ENCODE results near the gene POLRMT. TPM values are rescaled to one million over a fixed set of nuclear protein-coding genes. Genes with fewer than 3 reads are reported as not detected.

The POLRMT gene
- total and polyA plus RNA-seq, 2 experiments from 2014 or later = 38.7 to 60.7 TPM

DNA sequence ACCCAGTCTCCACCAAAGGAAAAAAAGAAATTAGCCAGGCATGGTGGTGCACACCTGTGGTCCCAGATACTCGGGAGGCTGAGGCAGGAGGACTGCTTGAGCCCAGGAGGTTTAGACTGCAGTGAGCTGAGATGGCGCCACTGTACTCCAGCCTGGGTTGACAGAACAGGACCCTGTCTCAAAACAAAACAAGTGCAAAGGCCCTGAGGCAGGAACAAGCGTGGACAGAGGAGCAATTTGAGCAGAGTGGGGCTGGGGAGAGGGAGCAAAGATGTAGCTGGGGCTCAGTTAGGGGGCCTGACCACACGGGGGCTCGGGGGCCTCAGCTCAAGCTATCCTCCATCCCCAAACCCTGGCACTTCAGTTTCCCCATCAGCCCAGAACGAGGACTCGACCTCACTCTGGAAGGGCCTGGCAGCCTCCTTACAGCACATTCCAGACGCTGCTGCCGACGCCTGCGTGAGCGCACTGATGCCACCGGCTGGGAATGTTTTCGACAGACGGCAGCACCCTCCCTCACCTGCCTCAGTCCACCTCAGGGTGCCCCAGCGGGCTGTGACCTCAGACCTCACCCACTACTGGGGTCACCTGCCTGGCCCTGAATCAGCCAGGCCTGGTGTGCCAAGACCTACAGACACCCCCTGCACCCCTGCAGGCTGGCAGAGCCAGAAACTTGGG, 1.8 kb upstream of the POLRMT start:
- H3K9me3 ChIP-seq (ENCODE audit: low read depth) = no peaks in the 10 kb centered on the region
- H3K36me3 ChIP-seq (replicated peaks; ENCODE audit: insufficient read depth, low read depth) = no peaks in the 10 kb centered on the region
- no peak for DNase-seq (ENCODE audit: low spot score)
- H4K20me1 ChIP-seq (ENCODE audit: insufficient read depth, poor library complexity, severe bottlenecking) = no peaks in the 10 kb centered on the region
- no peak overlapping the region for H2AFZ ChIP-seq
- 99% methylated on average over 15 of the region's 16 CpGs for WGBS (ENCODE audit: low lambda C conversion rate, missing lambda C conversion rate)
- H3K9me2 ChIP-seq (replicated peaks; ENCODE audit: insufficient read depth) = no peaks in the 10 kb centered on the region
- H3K27me3 ChIP-seq = no peaks in the 10 kb centered on the region
- no peak overlapping the region for H3K27ac ChIP-seq
- H3K79me2 ChIP-seq = peaks cover 30% of the 10 kb centered on the region
- no peak overlapping the region for H3K4me2 ChIP-seq
- no peak overlapping the region for H3K4me3 ChIP-seq
- TF ChIP-seq EZH2phosphoT487 (IDR thresholded peaks at IDR 0.05; ENCODE audit: low read depth, severe bottlenecking, unreplicated experiment) (no peak), EZH2 (IDR thresholded peaks at IDR 0.05; ENCODE audit: borderline replicate concordance) (no peak)
- TF ChIP-seq, protein P1, sequence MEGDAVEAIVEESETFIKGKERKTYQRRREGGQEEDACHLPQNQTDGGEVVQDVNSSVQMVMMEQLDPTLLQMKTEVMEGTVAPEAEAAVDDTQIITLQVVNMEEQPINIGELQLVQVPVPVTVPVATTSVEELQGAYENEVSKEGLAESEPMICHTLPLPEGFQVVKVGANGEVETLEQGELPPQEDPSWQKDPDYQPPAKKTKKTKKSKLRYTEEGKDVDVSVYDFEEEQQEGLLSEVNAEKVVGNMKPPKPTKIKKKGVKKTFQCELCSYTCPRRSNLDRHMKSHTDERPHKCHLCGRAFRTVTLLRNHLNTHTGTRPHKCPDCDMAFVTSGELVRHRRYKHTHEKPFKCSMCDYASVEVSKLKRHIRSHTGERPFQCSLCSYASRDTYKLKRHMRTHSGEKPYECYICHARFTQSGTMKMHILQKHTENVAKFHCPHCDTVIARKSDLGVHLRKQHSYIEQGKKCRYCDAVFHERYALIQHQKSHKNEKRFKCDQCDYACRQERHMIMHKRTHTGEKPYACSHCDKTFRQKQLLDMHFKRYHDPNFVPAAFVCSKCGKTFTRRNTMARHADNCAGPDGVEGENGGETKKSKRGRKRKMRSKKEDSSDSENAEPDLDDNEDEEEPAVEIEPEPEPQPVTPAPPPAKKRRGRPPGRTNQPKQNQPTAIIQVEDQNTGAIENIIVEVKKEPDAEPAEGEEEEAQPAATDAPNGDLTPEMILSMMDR (IDR thresholded peaks at IDR 0.05; ENCODE audit: poor library complexity) = no peak
- peaks cover 12% of the 10 kb centered on the region for H3K4me1 ChIP-seq (ENCODE audit: insufficient read depth)

DNA sequence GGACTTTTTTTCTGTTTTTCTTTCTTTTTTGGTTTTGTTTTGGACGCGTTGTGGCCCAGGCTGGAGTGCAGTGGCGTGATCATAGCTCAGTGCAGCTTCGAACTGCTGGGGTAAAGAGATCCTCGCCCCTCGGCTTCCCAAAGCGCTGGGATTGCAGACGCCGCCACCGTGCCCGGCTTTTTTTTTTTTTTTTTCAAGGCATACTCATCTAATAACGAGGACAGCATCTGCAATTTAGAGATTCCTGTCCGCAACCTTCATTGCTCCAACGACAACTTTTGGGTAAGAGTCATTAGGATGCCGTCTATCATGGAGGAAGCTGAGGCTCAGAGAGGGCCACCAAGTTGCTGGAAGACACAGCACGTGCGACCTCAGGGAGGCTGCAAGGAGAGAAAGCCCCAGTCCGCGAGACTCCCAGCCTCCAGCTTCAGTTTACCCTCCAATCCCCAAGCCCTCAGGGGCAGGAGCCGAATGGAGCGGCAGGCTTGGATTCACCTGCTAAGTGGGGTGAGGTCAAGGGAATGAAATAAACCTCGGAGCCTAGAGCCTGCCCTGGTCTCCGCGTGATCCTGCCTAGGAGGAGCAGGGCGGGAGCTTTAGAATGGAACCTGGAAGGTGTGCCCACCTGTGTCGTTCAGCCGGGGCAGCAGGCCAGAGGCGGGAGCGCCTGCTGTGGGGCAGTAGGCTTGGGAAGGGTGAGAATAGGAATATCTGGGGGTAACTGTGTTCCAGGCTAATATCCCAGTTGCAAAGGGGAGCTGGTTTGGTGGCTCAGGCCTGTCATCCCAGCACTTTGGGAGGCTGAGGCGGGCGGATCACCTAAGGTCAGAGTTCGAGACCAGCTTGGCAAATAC, 676 bp upstream of the POLRMT start:
- no peaks in the 10 kb centered on the region for H4K20me1 ChIP-seq (ENCODE audit: insufficient read depth, poor library complexity, severe bottlenecking)
- peak overlapping the region; percentile 70 for H3K4me3 ChIP-seq
- peaks cover 32% of the 10 kb centered on the region for H3K79me2 ChIP-seq
- peak overlapping the region; percentile 87 for H2AFZ ChIP-seq
- no peaks in the 10 kb centered on the region for H3K36me3 ChIP-seq (replicated peaks; ENCODE audit: insufficient read depth, low read depth)
- TF ChIP-seq EZH2phosphoT487 (IDR thresholded peaks at IDR 0.05; ENCODE audit: low read depth, severe bottlenecking, unreplicated experiment) (no peak), EZH2 (IDR thresholded peaks at IDR 0.05; ENCODE audit: borderline replicate concordance) (no peak)
- TF ChIP-seq, protein P1 (IDR thresholded peaks at IDR 0.05; ENCODE audit: poor library complexity) = no peak
- peak overlapping the region; percentile 93 for H3K4me2 ChIP-seq
- DNase-seq (ENCODE audit: low spot score) = no peak
- no peaks in the 10 kb centered on the region for H3K27me3 ChIP-seq
- H3K9me3 ChIP-seq (ENCODE audit: low read depth) = no peaks in the 10 kb centered on the region
- WGBS (ENCODE audit: low lambda C conversion rate, missing lambda C conversion rate) = 30% methylated on average over 32 of the region's 32 CpGs
- H3K27ac ChIP-seq = no peak overlapping the region
- H3K9me2 ChIP-seq (replicated peaks; ENCODE audit: insufficient read depth) = no peaks in the 10 kb centered on the region
- peaks cover 12% of the 10 kb centered on the region for H3K4me1 ChIP-seq (ENCODE audit: insufficient read depth)

DNA sequence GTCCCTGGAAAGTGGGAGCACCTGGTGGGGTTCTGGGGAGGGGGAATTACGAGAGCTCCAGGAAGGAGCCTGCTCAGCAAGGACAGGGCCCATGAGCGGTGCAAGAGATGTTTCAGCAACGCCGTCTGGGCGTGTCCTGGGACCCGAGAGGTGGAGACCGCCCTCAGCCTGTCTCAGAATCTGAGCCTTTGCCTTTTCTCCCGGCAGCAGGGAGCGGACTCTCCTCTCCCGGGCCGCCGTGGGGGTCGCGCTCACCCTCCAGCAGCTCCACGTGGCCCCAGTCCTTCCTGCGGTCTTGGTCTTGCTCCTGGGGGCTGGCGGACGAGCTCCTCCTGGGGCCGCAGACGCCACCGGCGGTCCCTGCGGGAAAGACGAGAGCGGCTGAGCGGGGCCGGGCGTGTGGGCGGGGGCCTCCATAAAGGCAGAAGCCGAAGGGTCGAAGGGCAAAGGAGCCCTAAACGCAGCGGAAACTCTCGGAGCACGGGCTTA, 714 bp downstream of the POLRMT start:
- Histone ChIP-seq H3K27ac (peak overlapping the region; percentile 80), H2AFZ (peak overlapping the region; percentile 57)
- 2% methylated on average over 28 of the region's 35 CpGs for WGBS (ENCODE audit: low lambda C conversion rate, missing lambda C conversion rate)

More for the DNA sequence above, 714 bp downstream of the POLRMT start:
- H3K4me2 ChIP-seq = peak overlapping the region; percentile 97
- no peaks in the 10 kb centered on the region for H3K27me3 ChIP-seq
- no peaks in the 10 kb centered on the region for H4K20me1 ChIP-seq (ENCODE audit: insufficient read depth, poor library complexity, severe bottlenecking)
- H3K79me2 ChIP-seq = peaks cover 44% of the 10 kb centered on the region
- TF ChIP-seq, protein P1 (IDR thresholded peaks at IDR 0.05; ENCODE audit: poor library complexity) = no peak
- peaks cover 12% of the 10 kb centered on the region for H3K4me1 ChIP-seq (ENCODE audit: insufficient read depth)
- H3K9me3 ChIP-seq (ENCODE audit: low read depth) = no peaks in the 10 kb centered on the region
- H3K4me3 ChIP-seq = peak overlapping the region; percentile 92
- peak; percentile 75 for DNase-seq (ENCODE audit: low spot score)
- no peaks in the 10 kb centered on the region for H3K9me2 ChIP-seq (replicated peaks; ENCODE audit: insufficient read depth)
- H3K36me3 ChIP-seq (replicated peaks; ENCODE audit: insufficient read depth, low read depth) = no peaks in the 10 kb centered on the region

Measured in hepatocyte (in vitro differentiated cells).